Activated CD4-positive, alpha-beta T cell treated with anti-CD3 and anti-CD28 coated beads for 36 hours (primary cell): ENCODE results near the gene P2RY2. TPM values are rescaled to one million over a fixed set of nuclear protein-coding genes. Genes with fewer than 3 reads are reported as not detected.

ENCODE experiments used
- ATAC-seq: fragments of 200-7000 bp; cut with Tn5 transposase; one replicate; pipeline ENCODE4 v1.10.0; 2021; ENCODE audit warnings: mild to moderate bottlenecking, moderate library complexity
- CTCF ChIA-PET: fragments of 350-600 bp; sonication (Branson Sonifier 250); formaldehyde crosslinking; loops from one replicate; lab custom pipeline; 2021; ENCODE audit warnings: antibody characterized with exemption; lab: Charles Lee
- POLR2A ChIA-PET: fragments of 350-600 bp; sonication (Branson Sonifier 250); formaldehyde crosslinking; loops from one replicate; lab custom pipeline; 2021; ENCODE audit warnings: antibody characterized with exemption, inconsistent platforms; lab: Charles Lee
- DNase-seq: peaks from one replicate; pipeline ENCODE4 v3.0.0-alpha.2; 2020
- H3K27ac Mint-ChIP-seq: one replicate; pipeline ENCODE4 v1.8.0; 2021; ENCODE audit warnings: mixed read lengths
- H3K27me3 Mint-ChIP-seq: one replicate; pipeline ENCODE4 v1.8.0; 2021; ENCODE audit warnings: mixed read lengths
- H3K36me3 Mint-ChIP-seq: one replicate; pipeline ENCODE4 v1.8.0; 2021; ENCODE audit warnings: low read depth, mixed read lengths
- H3K4me1 Mint-ChIP-seq: one replicate; pipeline ENCODE4 v1.8.0; 2021; ENCODE audit warnings: mixed read lengths
- H3K4me3 Mint-ChIP-seq: one replicate; pipeline ENCODE4 v1.8.0; 2021; ENCODE audit warnings: mild to moderate bottlenecking, moderate library complexity, mixed read lengths
- H3K9me3 Mint-ChIP-seq: one replicate; pipeline ENCODE4 v1.8.0; 2021; ENCODE audit warnings: low read depth, mixed read lengths
- intact Hi-C, 2 experiments: fragments of 100-400 bp; cut with DNase I in 1 of 2; cut with micrococcal nuclease in 1 of 2; formaldehyde crosslinking; loops; one replicate each; pipeline versions ENCODE4 v1.14.2 to v1.15.1; 2022 to 2024; cut with DNase I, micrococcal nuclease
- total RNA-seq, 2 experiments: library from RNA; stranded (reverse); gene quantifications; one replicate each; pipeline ENCODE4 v1.2.3, GENCODE V29; 2021

Gene P2RY2
- total RNA-seq, 2 experiments from 2014 or later: not detected

DNA sequence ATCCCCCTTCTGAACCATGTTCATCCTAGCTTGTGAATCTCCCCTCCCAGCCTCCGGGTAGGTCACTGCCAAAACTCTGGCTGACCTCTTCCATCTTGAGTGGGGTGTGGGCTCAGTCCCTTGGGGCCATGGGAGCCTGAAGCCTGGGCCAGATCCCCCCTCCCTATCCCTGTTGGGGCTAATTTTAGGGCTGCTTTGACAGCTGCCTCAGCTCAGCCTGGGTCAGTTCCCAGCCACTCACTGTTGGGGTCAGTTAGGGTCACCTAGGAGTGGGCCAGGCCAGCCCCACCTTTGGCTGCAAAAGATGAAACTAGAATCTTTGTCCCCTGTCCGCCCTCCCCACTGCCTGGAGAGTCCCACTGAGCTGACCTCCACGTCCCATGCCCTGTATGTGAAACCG lies 29.8 kb upstream of the P2RY2 start:
- Mint-ChIP-seq H3K4me3 (no peak overlapping the region), H3K4me1 (peaks cover 6% of the 10 kb centered on the region), H3K36me3 (no peaks in the 10 kb centered on the region), H3K27me3 (peaks cover 2% of the 10 kb centered on the region), H3K27ac (no peak overlapping the region), H3K9me3 (no peaks in the 10 kb centered on the region)
- intact Hi-C loops: no loop called here
- DNase-seq (no peak), ATAC-seq (no peak)
- ChIA-PET CTCF (interaction anchor here (0.9 to 1.2 kb wide), 2 partner anchors 9 to 10 kb away, joined by 3 to 6 read pairs; no protein-coding TSS in a partner anchor), POLR2A (no interaction called here)

- ATAC-seq (no peak), DNase-seq (no peak)
- POLR2A ChIA-PET: no interaction called here
- Mint-ChIP-seq H3K4me3 (no peak overlapping the region), H3K36me3 (no peaks in the 10 kb centered on the region), H3K27ac (no peak overlapping the region), H3K4me1 (peaks cover 6% of the 10 kb centered on the region), H3K9me3 (no peaks in the 10 kb centered on the region), H3K27me3 (peaks cover under 1% of the 10 kb centered on the region)
- intact Hi-C loops: no loop called here
- CTCF ChIA-PET: interaction anchor here (0.6 to 1.0 kb wide), 2 partner anchors 12 to 274 kb away, joined by 3 to 5 read pairs; no protein-coding TSS in a partner anchor
These were observed 28.8 kb upstream of the P2RY2 start for GRCh38 chr11:73189315-73189714.

GRCh38 chr11:73189723-73190556 lies 28.1 kb upstream of the P2RY2 start:
- Mint-ChIP-seq H3K27ac (no peak overlapping the region), H3K4me1 (peaks cover 4% of the 10 kb centered on the region), H3K4me3 (no peak overlapping the region), H3K36me3 (no peaks in the 10 kb centered on the region), H3K27me3 (no peaks in the 10 kb centered on the region), H3K9me3 (no peaks in the 10 kb centered on the region)
- CTCF ChIA-PET: interaction anchor here (0.6 to 1.0 kb wide), 2 partner anchors 12 to 274 kb away, joined by 3 to 5 read pairs; no protein-coding TSS in a partner anchor
- ATAC-seq: no peak
- no peak for DNase-seq
- intact Hi-C loops: no loop called here
- POLR2A ChIA-PET: no interaction called here

- no peaks in the 10 kb centered on the region for H3K4me1 Mint-ChIP-seq
- intact Hi-C loops: no loop called here
- H3K9me3 Mint-ChIP-seq: no peaks in the 10 kb centered on the region
- no peak for DNase-seq
- no peaks in the 10 kb centered on the region for H3K27me3 Mint-ChIP-seq
- POLR2A ChIA-PET: no interaction called here
- no peak overlapping the region for H3K27ac Mint-ChIP-seq
- ATAC-seq: no peak
- no peaks in the 10 kb centered on the region for H3K36me3 Mint-ChIP-seq
- no peak overlapping the region for H3K4me3 Mint-ChIP-seq
- CTCF ChIA-PET: interaction anchor here (0.6 kb wide), 2 partner anchors 8 to 133 kb away, joined by 3 read pairs; no protein-coding TSS in a partner anchor
These were observed 27.6 kb upstream of the P2RY2 start for GRCh38 chr11:73190557-73190885.

GRCh38 chr11:73191151-73191550 lies 26.9 kb upstream of the P2RY2 start:
- H3K36me3 Mint-ChIP-seq: no peaks in the 10 kb centered on the region
- H3K4me1 Mint-ChIP-seq: no peaks in the 10 kb centered on the region
- POLR2A ChIA-PET: no interaction called here
- DNase-seq (no peak), ATAC-seq (no peak)
- H3K27ac Mint-ChIP-seq: no peak overlapping the region
- intact Hi-C loops: no loop called here
- H3K4me3 Mint-ChIP-seq: no peak overlapping the region
- CTCF ChIA-PET: interaction anchor here (0.5 to 1.2 kb wide), 4 partner anchors 8 to 353 kb away, joined by 3 to 4 read pairs (median 3); no protein-coding TSS in a partner anchor
- H3K9me3 Mint-ChIP-seq: no peaks in the 10 kb centered on the region
- no peaks in the 10 kb centered on the region for H3K27me3 Mint-ChIP-seq

- no peaks in the 10 kb centered on the region for H3K9me3 Mint-ChIP-seq
- no peak overlapping the region for H3K27ac Mint-ChIP-seq
- H3K27me3 Mint-ChIP-seq: no peaks in the 10 kb centered on the region
- DNase-seq: peak; percentile 50
- peak; percentile 81 for ATAC-seq
- intact Hi-C loops: no loop called here
- ChIA-PET POLR2A (no interaction called here), CTCF (interaction anchor here (1.2 to 1.5 kb wide), 2 partner anchors 16 to 144 kb away, joined by 3 read pairs; no protein-coding TSS in a partner anchor)
- no peak overlapping the region for H3K4me3 Mint-ChIP-seq
- no peaks in the 10 kb centered on the region for H3K4me1 Mint-ChIP-seq
- no peaks in the 10 kb centered on the region for H3K36me3 Mint-ChIP-seq
These were observed 25.8 kb upstream of the P2RY2 start for GRCh38 chr11:73192272-73192671.

DNA sequence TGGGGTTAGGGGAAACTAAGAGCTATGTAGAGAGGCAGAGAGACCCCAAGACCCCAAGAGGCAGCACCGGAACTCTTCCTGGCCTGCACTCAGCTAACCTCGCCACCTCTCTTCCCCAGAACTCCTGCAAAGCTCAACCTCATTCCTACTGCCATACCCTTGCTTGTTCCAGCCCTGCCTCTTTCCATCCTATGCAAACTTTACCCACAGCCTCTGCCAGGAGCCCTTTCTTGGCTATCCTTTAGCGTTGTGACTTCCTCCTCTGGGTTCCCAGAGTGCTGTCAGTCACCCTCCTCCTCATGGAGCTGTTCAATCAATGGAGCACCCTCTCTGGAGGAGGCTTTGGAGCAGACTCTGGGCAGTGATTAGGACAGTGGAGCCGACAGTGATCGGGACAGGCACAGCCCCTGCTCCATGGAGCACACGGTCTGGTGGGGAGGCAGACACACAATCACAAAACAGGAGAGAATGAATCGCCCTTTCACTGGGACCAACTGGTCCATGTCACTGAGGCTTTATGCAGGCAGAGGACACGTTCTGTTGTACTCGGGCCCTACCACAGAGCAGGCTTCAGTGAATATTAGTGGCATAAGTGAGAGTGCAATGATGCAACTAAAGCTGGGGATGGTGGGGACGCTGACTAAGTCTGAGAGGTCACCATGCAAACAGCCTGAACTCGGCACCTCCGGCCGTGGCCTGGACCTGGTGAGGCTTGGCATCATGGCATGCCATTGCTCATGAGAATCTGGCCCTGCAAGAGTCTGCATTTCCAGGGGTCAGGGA lies 24.6 kb upstream of the P2RY2 start:
- H3K36me3 Mint-ChIP-seq: no peaks in the 10 kb centered on the region
- no peak for ATAC-seq
- H3K9me3 Mint-ChIP-seq: no peaks in the 10 kb centered on the region
- intact Hi-C loops: no loop called here
- CTCF ChIA-PET: interaction anchor here (0.7 to 1.8 kb wide), 3 partner anchors 9 to 142 kb away, joined by 3 to 5 read pairs (median 4); no protein-coding TSS in a partner anchor
- H3K27me3 Mint-ChIP-seq: no peaks in the 10 kb centered on the region
- H3K4me1 Mint-ChIP-seq: no peaks in the 10 kb centered on the region
- H3K27ac Mint-ChIP-seq: no peak overlapping the region
- no peak for DNase-seq
- POLR2A ChIA-PET: no interaction called here
- no peak overlapping the region for H3K4me3 Mint-ChIP-seq

- intact Hi-C loops: no loop called here
- DNase-seq (no peak), ATAC-seq (no peak)
- Mint-ChIP-seq H3K9me3 (no peaks in the 10 kb centered on the region), H3K4me1 (no peaks in the 10 kb centered on the region), H3K36me3 (no peaks in the 10 kb centered on the region), H3K27ac (no peak overlapping the region), H3K4me3 (no peak overlapping the region), H3K27me3 (no peaks in the 10 kb centered on the region)
- ChIA-PET POLR2A (no interaction called here), CTCF (interaction anchor here (1.8 kb wide), 1 partner anchor 10 kb away, joined by 5 read pairs; no protein-coding TSS in a partner anchor)
These were observed 24.0 kb upstream of the P2RY2 start for GRCh38 chr11:73194034-73194507.

- Mint-ChIP-seq H3K4me1 (no peaks in the 10 kb centered on the region), H3K27me3 (no peaks in the 10 kb centered on the region), H3K27ac (no peak overlapping the region), H3K36me3 (no peaks in the 10 kb centered on the region), H3K9me3 (no peaks in the 10 kb centered on the region), H3K4me3 (no peak overlapping the region)
- ChIA-PET CTCF (interaction anchor here (1.8 kb wide), 1 partner anchor 10 kb away, joined by 5 read pairs; no protein-coding TSS in a partner anchor), POLR2A (no interaction called here)
- intact Hi-C loops: no loop called here
- DNase-seq (no peak), ATAC-seq (no peak)
These were observed 23.5 kb upstream of the P2RY2 start for GRCh38 chr11:73194593-73194992.

- Mint-ChIP-seq H3K4me1 (no peaks in the 10 kb centered on the region), H3K36me3 (no peaks in the 10 kb centered on the region), H3K4me3 (no peak overlapping the region), H3K9me3 (no peaks in the 10 kb centered on the region), H3K27ac (no peak overlapping the region), H3K27me3 (no peaks in the 10 kb centered on the region)
- ChIA-PET POLR2A (no interaction called here), CTCF (interaction anchor here (0.7 kb wide), 1 partner anchor 401 kb away, joined by 3 read pairs; no protein-coding TSS in a partner anchor)
- no peak for DNase-seq
- intact Hi-C loops: no loop called here
- no peak for ATAC-seq
These were observed 22.7 kb upstream of the P2RY2 start for GRCh38 chr11:73195191-73196007.

DNA sequence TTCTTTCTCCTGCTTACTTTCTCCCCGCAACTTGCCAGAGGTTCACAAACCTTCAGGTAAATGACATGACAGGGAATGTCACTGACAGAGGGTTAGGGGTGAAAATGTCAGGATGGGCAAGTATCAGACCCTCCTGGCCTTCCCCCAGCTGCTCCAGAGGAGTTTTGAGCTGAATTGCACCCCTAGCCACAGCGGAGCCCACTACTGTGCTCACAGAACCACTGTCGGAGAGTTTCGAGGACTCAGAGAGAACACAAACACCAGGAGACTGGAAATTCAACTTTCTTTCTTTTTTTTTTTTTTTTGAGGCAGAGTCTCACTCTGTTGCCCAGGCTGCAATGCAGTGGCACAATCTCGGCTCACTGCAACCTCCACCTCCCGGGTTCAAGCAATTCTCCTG lies 21.5 kb upstream of the P2RY2 start:
- Mint-ChIP-seq H3K4me3 (no peak overlapping the region), H3K9me3 (no peaks in the 10 kb centered on the region), H3K27ac (no peak overlapping the region), H3K4me1 (no peaks in the 10 kb centered on the region), H3K36me3 (no peaks in the 10 kb centered on the region), H3K27me3 (no peaks in the 10 kb centered on the region)
- ATAC-seq (no peak), DNase-seq (no peak)
- ChIA-PET CTCF (no interaction called here), POLR2A (no interaction called here)
- intact Hi-C loops: no loop called here
